SK-N-MC (cell line): ENCODE data around the gene PANK1.

ENCODE experiments used
- EZH2 ChIP-seq: fragments of 200-600 bp; sonication (generic); IDR thresholded peaks from one replicate; pipeline ENCODE4 v1.6.1; 2017; ENCODE audit warnings: antibody characterized with exemption
- FOXP2 ChIP-seq: optimal IDR thresholded peaks from 2 replicates; pipeline ENCODE3; 2011; ENCODE audit warnings: mild to moderate bottlenecking, moderate library complexity; ENCODE audit not compliant: insufficient read depth; ENCODE audit errors: extremely low read length, control extremely low read depth
- POLR2AphosphoS5 ChIP-seq: IDR thresholded peaks from 2 replicates; pipeline ENCODE4 v1.6.1; 2012; ENCODE audit warnings: mild to moderate bottlenecking, low read depth, low read length, borderline replicate concordance

- TF ChIP-seq EZH2 (no peak), POLR2AphosphoS5 (no peak), FOXP2 (no peak)
Observed at GRCh38 chr10:89566095-89566950, 78.7 kb downstream of the PANK1 start.
